ENCODE results near the gene ANO6. TPM values are rescaled to one million over a fixed set of nuclear protein-coding genes. Genes with fewer than 3 reads are reported as not detected.

The ANO6 gene
- total RNA-seq, 4 donors from 2014 or later = 117 to 224 (median 170) TPM

DNA sequence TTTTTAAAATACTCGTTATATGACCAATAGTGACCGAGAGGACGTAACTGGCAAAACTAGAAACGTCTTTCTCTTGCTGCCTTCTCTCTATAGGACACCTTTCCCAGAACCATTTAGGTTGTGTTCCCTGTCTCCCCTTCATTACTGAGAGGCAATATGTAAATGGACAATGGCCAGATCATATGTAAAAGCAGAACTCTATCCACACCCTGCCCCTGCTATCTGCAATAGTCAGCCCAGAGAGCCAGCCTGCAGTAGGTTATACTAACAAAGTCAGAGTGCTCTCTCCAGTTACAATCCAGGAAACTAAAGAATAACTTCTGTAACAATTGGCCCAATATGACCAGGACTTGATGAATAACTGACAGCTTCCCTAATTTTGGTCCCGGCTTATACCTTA lies 216.8 kb downstream of the ANO6 start:
- Histone ChIP-seq H3K36me3 (peaks cover 0 to 61% of the 10 kb centered on the region in 2 donors), H3K27me3 (no peaks in the 10 kb centered on the region), H3K4me1 (no peaks in the 10 kb centered on the region), H3K9me3 (no peaks in the 10 kb centered on the region), H3K27ac (no peak overlapping the region), H3K4me3 (no peak overlapping the region)
- 92 to 95% methylated on average over 5 of the region's 5 CpGs for WGBS, 2 donors (ENCODE audit: low coverage in 1 of 2)
- TF ChIP-seq POLR2AphosphoS5 (IDR thresholded peaks at IDR 0.05) (no peak), EP300 (IDR thresholded peaks at IDR 0.05) (no peak), POLR2A (IDR thresholded peaks at IDR 0.05) (no peak)
- TF ChIP-seq, protein P1, sequence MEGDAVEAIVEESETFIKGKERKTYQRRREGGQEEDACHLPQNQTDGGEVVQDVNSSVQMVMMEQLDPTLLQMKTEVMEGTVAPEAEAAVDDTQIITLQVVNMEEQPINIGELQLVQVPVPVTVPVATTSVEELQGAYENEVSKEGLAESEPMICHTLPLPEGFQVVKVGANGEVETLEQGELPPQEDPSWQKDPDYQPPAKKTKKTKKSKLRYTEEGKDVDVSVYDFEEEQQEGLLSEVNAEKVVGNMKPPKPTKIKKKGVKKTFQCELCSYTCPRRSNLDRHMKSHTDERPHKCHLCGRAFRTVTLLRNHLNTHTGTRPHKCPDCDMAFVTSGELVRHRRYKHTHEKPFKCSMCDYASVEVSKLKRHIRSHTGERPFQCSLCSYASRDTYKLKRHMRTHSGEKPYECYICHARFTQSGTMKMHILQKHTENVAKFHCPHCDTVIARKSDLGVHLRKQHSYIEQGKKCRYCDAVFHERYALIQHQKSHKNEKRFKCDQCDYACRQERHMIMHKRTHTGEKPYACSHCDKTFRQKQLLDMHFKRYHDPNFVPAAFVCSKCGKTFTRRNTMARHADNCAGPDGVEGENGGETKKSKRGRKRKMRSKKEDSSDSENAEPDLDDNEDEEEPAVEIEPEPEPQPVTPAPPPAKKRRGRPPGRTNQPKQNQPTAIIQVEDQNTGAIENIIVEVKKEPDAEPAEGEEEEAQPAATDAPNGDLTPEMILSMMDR (IDR thresholded peaks at IDR 0.05) = no peak
- no peak for ATAC-seq

DNA sequence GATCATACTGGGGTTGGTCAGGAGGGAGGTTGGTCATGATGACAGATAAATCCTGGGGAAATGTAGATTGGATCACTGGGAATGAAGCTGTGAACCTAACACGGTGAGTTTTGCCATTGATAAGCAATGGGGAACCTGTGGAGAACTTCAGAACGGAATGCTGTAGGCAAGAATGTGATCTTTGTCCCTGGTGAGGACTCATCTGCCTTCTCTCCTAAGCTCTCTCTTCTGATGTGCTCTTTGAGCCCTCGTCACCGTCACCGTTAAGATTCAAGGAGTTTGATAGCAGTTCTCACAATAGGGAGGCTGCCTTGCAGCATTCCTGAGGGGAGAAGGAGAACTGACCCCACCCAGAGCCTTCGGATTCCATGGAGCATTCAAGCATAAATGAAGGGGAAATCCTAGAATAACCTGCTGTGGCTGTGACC lies 217.6 kb downstream of the ANO6 start:
- peaks cover 0 to 53% of the 10 kb centered on the region in 2 donors for H3K36me3 ChIP-seq

DNA sequence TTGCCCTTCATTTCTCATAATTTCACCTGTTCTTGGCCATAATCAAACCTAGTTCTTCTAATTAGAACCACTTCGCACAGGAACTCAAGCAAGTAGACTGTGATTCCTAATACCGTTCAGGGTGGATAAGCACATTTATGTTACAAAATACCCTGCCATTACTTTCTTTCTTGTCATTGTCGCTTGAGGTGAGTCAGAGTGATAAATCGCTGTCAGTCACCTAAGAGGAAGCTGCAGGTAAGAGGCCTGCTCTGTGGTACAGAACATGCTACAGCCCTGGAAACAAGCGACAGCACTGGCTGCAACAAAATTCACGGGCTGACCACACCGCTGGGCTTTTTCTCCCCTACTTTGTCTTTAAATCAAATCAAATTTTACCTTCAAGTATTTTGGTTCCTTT lies 218.2 kb downstream of the ANO6 start:
- no peak overlapping the region for H3K4me3 ChIP-seq
- no peaks in the 10 kb centered on the region for H3K4me1 ChIP-seq
- TF ChIP-seq EP300 (IDR thresholded peaks at IDR 0.05) (no peak), POLR2AphosphoS5 (IDR thresholded peaks at IDR 0.05) (no peak), POLR2A (IDR thresholded peaks at IDR 0.05) (no peak)
- TF ChIP-seq, protein P1 (IDR thresholded peaks at IDR 0.05) = no peak
- no peak for ATAC-seq
- WGBS, 2 donors (ENCODE audit: low coverage in 1 of 2) = 95 to 100% methylated on average over 5 to 7 of the region's 7 CpGs
- no peak overlapping the region for H3K27ac ChIP-seq
- H3K36me3 ChIP-seq = peaks cover 0 to 47% of the 10 kb centered on the region in 2 donors
- H3K9me3 ChIP-seq = no peaks in the 10 kb centered on the region
- H3K27me3 ChIP-seq = no peaks in the 10 kb centered on the region

More for the DNA sequence above, 217.6 kb downstream of the ANO6 start:
- ATAC-seq = no peak
- H3K27me3 ChIP-seq = no peaks in the 10 kb centered on the region
- WGBS, 2 donors (ENCODE audit: low coverage in 1 of 2) = 64 to 69% methylated on average over 2 to 3 of the region's 6 CpGs
- H3K4me3 ChIP-seq = no peak overlapping the region
- no peaks in the 10 kb centered on the region for H3K4me1 ChIP-seq
- TF ChIP-seq EP300 (IDR thresholded peaks at IDR 0.05) (no peak), POLR2AphosphoS5 (IDR thresholded peaks at IDR 0.05) (no peak), POLR2A (IDR thresholded peaks at IDR 0.05) (no peak)
- TF ChIP-seq, protein P1 (IDR thresholded peaks at IDR 0.05) = no peak
- H3K9me3 ChIP-seq = no peaks in the 10 kb centered on the region
- H3K27ac ChIP-seq = no peak overlapping the region

DNA sequence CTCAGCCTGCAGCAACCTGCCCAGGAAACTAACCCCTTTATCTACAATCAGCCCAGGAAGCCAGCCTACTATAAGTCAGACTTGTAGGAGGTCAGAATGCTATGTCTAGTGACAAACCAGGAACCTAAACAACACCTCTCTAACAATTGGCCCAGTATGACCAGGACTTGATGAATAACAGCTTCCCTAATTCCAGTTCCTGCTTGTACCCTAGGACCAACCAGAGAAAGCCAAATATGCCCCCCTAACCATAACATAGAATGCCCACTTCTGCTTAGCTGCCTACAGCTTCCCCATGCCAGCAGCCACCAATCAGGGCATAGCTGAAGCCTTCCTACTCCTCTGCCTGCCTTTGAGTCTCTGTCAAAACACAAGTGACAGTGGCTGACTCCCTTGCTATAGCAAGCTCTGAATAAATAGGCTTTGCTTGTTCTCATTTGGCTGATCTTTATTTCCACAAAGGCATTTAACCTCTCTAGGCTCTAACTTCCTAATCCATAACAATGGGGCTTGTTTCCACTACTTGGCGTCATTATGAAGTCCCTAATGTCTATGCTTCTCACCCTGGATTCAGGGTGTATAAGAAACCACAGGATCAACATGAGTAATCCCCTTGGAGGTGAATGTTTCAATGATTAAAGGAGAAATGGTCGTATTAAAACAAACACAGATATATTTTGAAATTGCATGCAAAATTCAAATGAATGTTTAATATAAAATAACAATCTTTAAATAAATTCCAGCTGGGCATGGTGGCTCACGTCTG lies 220.2 kb downstream of the ANO6 start:
- peaks cover 0 to 4% (median 0%) of the 10 kb centered on the region in 3 donors for H3K9me3 ChIP-seq
- TF ChIP-seq POLR2A (IDR thresholded peaks at IDR 0.05) (no peak), EP300 (IDR thresholded peaks at IDR 0.05) (no peak), POLR2AphosphoS5 (IDR thresholded peaks at IDR 0.05) (no peak)
- TF ChIP-seq, protein P1 (IDR thresholded peaks at IDR 0.05) = no peak
- H3K4me1 ChIP-seq = no peaks in the 10 kb centered on the region
- no peak overlapping the region for H3K27ac ChIP-seq
- ATAC-seq = no peak
- H3K36me3 ChIP-seq = peaks cover 0 to 27% of the 10 kb centered on the region in 2 donors
- H3K4me3 ChIP-seq = no peak overlapping the region
- WGBS, 2 donors (ENCODE audit: low coverage in 1 of 2) = 69 to 75% methylated on average over 3 of the region's 3 CpGs
- no peaks in the 10 kb centered on the region for H3K27me3 ChIP-seq

DNA sequence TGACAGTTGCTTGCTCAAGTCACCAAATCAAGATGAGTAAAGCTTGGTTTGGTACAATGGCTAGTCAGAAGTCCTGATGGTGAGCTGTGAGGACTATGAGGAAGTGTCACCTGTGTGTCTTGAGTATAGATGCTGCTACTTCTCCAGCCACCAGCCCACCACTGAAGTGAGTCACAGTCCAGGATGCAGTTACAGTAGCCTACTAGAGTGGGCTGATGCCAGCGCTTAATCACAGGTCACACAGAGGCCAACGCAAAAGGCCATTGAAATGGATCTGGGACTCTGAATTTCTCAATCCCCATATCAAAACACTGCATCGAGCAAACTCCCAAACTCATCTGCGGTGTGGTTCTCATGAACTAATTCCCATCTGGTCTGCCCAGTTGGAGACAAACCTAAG lies 223.1 kb downstream of the ANO6 start:
- TF ChIP-seq POLR2A (IDR thresholded peaks at IDR 0.05) = no peak
- no peak for TF ChIP-seq POLR2AphosphoS5 (IDR thresholded peaks at IDR 0.05)
- WGBS, 2 donors (ENCODE audit: low coverage in 1 of 2) = 60 to 100% methylated on average over 1 to 2 of the region's 4 CpGs
- ATAC-seq = no peak
- Histone ChIP-seq H3K4me1 (no peaks in the 10 kb centered on the region), H3K27me3 (no peaks in the 10 kb centered on the region), H3K4me3 (no peak overlapping the region), H3K9me3 (peaks cover 0 to 22% (median 0%) of the 10 kb centered on the region in 3 donors), H3K36me3 (peaks cover 0 to 6% of the 10 kb centered on the region in 2 donors), H3K27ac (no peak overlapping the region)
